ENCODE data around the gene DPF3.

Gene DPF3

DNA sequence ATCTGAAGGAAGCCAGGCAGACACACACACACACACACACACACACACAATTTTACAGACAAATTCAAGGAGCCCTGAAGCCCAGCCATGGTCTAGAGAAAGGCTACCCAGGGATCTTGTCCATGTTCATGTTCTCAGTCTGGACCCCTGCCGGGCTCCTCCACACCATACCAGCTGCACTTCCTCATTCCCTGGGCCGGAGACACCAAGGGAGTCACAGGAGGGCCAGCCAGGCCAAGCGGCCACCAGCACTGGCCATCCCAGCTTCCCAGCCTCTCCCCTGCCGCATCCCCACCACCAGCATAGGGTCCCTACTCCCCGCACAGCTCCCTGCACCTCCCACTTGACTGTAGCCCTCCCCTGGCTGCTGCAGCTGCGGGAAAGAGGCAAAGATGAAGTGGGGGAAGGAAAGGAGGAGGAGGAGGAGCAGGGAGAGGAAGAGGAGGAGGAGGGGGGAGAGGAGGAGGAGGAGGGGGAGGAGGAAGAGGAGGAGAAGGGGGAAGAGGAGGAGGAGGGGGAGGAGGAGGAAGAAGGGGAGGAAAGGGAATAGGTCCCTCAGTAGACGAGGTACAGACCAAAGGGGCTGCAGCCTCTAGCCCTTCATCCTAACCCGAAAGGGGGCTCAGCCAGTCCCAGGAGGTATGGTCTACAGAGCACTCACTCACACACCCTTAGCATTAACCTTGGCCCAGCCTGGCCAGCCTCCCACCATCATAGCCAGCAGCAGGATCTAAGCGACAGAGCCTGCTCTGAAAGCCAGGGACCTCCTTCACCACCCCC lies 293.2 kb downstream of the DPF3 start:
- TF ChIP-seq, protein P1, sequence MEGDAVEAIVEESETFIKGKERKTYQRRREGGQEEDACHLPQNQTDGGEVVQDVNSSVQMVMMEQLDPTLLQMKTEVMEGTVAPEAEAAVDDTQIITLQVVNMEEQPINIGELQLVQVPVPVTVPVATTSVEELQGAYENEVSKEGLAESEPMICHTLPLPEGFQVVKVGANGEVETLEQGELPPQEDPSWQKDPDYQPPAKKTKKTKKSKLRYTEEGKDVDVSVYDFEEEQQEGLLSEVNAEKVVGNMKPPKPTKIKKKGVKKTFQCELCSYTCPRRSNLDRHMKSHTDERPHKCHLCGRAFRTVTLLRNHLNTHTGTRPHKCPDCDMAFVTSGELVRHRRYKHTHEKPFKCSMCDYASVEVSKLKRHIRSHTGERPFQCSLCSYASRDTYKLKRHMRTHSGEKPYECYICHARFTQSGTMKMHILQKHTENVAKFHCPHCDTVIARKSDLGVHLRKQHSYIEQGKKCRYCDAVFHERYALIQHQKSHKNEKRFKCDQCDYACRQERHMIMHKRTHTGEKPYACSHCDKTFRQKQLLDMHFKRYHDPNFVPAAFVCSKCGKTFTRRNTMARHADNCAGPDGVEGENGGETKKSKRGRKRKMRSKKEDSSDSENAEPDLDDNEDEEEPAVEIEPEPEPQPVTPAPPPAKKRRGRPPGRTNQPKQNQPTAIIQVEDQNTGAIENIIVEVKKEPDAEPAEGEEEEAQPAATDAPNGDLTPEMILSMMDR (IDR thresholded peaks at IDR 0.05; ENCODE audit: control extremely low read depth, extremely low read depth, low read depth, missing control alignments): no peak
- POLR2A ChIA-PET: no interaction called here
- CTCF ChIA-PET: interaction anchor here (1.5 kb wide), 1 partner anchor 31 kb away, joined by 3 read pairs; no protein-coding TSS in a partner anchor
- no peak for DNase-seq (ENCODE audit: extremely low spot score)

DNA sequence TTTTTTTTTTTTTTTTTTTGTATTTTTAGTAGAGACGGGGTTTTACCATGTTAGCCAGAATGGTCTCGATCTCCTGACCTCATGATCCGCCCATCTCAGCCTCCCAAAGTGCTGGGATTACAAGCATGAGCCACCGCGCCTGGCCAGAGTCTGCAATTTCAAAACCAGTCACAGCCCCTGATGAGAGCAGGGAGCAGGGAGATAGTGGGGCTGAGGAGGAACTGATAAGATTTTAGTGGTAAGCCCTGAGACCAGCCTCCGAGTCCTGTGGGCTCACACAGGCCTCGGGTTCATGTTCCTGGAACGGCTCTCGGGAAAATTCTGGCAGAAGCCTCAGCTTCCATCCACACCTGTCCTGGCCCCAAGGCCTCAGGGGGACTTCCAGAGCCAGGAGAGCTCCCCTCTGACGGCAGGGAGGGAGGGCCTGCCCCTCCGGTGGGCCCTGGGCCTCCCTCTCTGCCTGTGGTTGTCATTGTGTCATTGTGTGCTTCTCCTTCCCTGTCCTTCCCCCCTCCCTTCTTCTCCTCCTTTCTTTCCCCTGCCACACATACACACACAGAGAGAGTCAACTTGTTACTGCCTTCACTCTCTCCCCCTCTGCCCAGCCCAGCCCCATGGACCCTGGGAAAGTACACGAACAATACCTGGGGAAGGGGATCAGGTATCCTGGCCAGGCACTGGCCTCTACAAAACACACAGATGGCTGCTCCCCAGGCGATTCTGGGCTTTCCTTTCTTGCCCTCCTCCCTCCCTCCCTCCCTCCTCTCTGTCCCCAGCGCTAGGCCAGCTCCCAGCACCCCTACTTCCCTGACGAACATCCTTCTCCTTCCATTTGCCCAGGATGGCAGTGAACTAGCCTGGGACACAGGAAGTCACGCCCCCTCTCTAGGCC lies 294.1 kb downstream of the DPF3 start:
- no peak for DNase-seq (ENCODE audit: extremely low spot score)
- ChIA-PET CTCF (interaction anchor here (1.3 kb wide), 1 partner anchor 17 kb away, joined by 3 read pairs; no protein-coding TSS in a partner anchor), POLR2A (no interaction called here)
- TF ChIP-seq, protein P1 (IDR thresholded peaks at IDR 0.05; ENCODE audit: control extremely low read depth, extremely low read depth, low read depth, missing control alignments): no peak

DNA sequence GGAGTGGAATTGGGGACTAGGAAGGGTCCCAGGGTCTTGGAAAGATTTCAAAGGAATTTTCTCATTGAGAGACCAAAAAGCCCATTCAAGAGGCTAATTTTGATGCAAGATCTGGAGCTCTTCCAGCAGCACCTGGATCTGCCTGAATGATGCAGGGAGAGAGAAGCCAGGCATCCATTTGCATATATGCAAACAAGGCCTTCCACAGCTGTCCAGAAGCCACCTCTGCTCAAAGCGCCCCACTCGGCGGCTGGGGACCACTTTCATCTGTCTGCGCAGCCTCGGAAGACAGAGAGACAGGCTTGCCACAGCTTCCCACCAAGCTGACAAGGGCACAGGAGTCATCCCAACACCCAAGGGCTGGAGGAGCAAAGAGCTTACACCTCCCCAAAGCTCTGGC lies 295.6 kb downstream of the DPF3 start:
- ChIA-PET CTCF (interaction anchor here (0.9 to 1.0 kb wide), 2 partner anchors 23 to 319 kb away, joined by 3 read pairs; no protein-coding TSS in a partner anchor), POLR2A (no interaction called here)
- TF ChIP-seq, protein P1 (IDR thresholded peaks at IDR 0.05; ENCODE audit: control extremely low read depth, extremely low read depth, low read depth, missing control alignments): no peak
- DNase-seq (ENCODE audit: extremely low spot score): peak; percentile 46

DNA sequence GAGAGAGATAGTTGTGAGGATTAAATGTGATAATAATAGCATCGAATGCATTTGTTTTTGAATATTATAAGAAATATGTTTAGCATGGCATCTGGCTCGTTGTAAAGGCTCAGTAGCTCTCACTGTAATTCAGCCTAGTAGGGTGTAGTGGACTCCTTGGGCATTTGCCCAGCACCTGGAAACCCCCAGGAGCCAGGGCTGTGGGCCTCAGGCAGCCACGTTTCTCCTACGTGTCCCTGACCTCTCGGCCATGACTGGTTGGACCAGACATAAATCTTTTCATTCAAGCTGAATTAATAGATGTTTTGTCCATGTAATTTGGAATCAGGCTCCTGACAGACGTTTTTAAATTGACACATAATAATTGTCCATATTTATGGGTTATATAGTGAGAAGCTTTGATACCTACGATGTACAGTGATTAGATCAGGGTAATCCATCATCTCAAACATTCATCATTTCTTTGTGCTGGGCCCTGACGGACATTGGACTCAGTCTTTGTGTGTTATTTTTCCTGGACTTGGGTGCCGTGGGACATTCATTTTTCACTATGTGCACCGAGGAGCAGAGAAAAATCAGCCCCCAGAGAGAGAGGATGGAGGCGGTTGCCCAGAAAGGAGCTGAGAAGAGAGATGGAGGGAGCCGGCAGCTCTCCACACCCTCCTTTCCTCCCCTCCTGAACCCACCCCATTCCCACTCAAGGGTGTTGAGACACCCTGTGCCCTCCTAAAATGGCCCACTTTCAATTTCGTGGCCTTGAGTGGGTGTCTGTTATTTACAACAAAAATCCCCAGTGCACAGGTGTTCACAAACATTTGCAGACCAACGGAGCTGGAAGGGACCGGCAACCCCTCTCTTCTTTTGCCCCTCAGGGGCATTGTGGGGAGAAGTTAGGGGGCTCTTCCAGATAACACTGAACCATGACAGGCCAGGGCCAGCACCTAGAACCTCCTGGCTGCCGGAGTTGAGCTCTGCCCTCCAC lies 296.4 kb downstream of the DPF3 start:
- TF ChIP-seq, protein P1 (IDR thresholded peaks at IDR 0.05; ENCODE audit: control extremely low read depth, extremely low read depth, low read depth, missing control alignments): no peak
- CTCF ChIA-PET: interaction anchor here (0.7 to 1.5 kb wide), 7 partner anchors 10 to 320 kb away, joined by 3 to 5 read pairs (median 3); no protein-coding TSS in a partner anchor
- POLR2A ChIA-PET: no interaction called here
- no peak for DNase-seq (ENCODE audit: extremely low spot score)

DNA sequence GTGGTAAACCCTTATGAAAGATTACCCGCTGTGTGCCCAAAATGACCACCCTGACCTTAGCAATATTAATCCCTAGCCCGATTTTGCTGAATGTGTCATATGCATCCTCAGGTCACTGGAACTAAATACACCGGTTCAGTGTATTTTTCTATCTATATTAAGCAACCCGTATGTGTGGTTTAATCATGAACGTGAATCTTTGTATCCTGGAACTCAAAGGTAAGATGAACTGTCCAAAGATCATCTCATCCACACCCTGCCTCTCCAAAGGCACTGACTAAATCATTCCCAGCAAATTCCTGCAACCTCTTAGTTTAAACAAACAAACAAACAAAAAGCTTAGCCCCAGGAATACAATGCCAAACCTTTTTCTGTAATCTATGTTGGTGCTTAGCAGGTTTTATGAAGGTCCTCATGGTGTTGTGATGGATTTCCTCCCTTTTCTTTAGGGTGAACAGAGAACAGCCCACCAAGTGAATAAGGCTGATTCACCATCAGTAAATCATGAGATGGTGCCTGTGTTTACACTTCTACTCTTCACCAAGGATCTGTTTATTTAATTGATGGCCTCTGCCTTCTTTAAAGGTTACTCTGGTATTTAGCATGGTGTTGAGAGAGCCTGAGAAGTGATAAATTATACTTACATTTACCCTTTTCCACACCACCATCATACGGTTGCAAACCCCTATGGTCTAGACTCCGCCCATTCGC lies 298.6 kb downstream of the DPF3 start:
- CTCF ChIA-PET: interaction anchor here (1.5 kb wide), 1 partner anchor 24 kb away, joined by 3 read pairs; no protein-coding TSS in a partner anchor
- POLR2A ChIA-PET: no interaction called here
- TF ChIP-seq, protein P1 (IDR thresholded peaks at IDR 0.05; ENCODE audit: control extremely low read depth, extremely low read depth, low read depth, missing control alignments): no peak
- DNase-seq (ENCODE audit: extremely low spot score): no peak

All from GM10248 (cell line).